ENCODE data around the gene DISC1. TPM values are rescaled to one million over a fixed set of nuclear protein-coding genes. Genes with fewer than 3 reads are reported as not detected.

Gene DISC1
- total RNA-seq, 1 donor from 2014 or later = 5.2 TPM

DNA sequence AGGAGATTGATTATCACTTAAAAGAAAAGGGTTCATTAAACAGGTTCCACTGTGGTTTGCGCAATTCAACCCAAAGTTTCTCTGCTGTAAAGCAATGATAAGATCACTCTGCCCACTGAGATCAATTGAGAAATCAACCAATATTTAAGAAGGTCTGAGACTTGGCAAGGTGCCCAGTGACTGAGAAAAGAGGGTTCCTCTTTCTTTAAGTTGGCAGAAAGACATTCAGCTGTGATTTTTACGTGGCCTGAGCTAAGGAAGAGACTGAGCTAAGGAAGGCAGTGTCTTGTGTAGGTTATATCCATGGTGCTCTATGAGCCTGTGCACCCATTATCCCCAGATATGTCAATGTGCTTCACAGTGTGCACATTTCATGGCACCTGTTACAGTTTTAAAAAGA is 344.1 kb downstream of the DISC1 start:
- Mint-ChIP-seq H3K9me3 (ENCODE audit: low read depth) (no peaks in the 10 kb centered on the region), H3K27me3 (peaks cover 4% of the 10 kb centered on the region), H3K4me3 (ENCODE audit: low read depth) (no peak overlapping the region), H3K36me3 (ENCODE audit: insufficient read depth) (no peaks in the 10 kb centered on the region), H3K27ac (no peak overlapping the region), H3K4me1 (ENCODE audit: low read depth) (no peaks in the 10 kb centered on the region)
- TF ChIP-seq, protein P1, sequence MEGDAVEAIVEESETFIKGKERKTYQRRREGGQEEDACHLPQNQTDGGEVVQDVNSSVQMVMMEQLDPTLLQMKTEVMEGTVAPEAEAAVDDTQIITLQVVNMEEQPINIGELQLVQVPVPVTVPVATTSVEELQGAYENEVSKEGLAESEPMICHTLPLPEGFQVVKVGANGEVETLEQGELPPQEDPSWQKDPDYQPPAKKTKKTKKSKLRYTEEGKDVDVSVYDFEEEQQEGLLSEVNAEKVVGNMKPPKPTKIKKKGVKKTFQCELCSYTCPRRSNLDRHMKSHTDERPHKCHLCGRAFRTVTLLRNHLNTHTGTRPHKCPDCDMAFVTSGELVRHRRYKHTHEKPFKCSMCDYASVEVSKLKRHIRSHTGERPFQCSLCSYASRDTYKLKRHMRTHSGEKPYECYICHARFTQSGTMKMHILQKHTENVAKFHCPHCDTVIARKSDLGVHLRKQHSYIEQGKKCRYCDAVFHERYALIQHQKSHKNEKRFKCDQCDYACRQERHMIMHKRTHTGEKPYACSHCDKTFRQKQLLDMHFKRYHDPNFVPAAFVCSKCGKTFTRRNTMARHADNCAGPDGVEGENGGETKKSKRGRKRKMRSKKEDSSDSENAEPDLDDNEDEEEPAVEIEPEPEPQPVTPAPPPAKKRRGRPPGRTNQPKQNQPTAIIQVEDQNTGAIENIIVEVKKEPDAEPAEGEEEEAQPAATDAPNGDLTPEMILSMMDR (IDR thresholded peaks at IDR 0.05; ENCODE audit: unreplicated experiment) = no peak
- no peak for DNase-seq (ENCODE audit: low spot score, unreplicated experiment)

DNA sequence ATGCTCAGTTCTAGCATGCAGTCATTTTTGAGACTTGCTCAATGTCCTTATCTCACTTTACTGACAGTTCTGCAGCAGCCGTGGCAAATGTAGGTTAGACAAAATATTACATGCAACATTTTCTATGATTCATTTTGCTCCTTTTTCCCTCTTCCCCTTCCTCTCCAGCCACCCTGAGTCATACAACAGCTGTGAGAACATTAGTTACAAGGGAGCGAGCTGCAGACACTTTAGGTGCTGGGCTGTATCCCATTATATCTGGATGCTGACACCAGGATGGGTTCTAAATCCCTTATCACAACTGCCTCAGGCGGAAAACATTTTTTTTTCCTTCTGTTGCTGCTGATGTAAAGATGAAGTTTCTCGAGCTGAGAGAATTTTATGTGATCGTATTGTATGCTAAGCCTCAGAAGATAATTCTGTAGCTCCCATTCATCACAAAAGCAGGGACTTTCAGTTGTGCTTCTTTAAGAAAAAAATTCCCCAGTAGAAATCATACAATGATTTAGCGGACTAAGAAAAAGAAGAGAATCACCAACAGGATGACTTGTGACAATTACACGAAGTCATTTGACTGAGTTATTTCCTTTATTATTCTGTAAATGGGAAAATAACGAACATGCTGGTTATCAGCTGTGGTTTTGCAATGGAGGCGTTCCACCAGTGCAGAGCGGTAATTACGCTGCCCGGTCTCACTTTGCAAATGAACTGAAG is 345.0 kb downstream of the DISC1 start:
- no peaks in the 10 kb centered on the region for H3K4me1 Mint-ChIP-seq (ENCODE audit: low read depth)
- no peak overlapping the region for H3K27ac Mint-ChIP-seq
- H3K36me3 Mint-ChIP-seq (ENCODE audit: insufficient read depth) = no peaks in the 10 kb centered on the region
- no peak overlapping the region for H3K4me3 Mint-ChIP-seq (ENCODE audit: low read depth)
- peaks cover 3% of the 10 kb centered on the region for H3K27me3 Mint-ChIP-seq
- TF ChIP-seq, protein P1 (IDR thresholded peaks at IDR 0.05; ENCODE audit: unreplicated experiment) = no peak
- peaks cover 2% of the 10 kb centered on the region for H3K9me3 Mint-ChIP-seq (ENCODE audit: low read depth)
- no peak for DNase-seq (ENCODE audit: low spot score, unreplicated experiment)

DNA sequence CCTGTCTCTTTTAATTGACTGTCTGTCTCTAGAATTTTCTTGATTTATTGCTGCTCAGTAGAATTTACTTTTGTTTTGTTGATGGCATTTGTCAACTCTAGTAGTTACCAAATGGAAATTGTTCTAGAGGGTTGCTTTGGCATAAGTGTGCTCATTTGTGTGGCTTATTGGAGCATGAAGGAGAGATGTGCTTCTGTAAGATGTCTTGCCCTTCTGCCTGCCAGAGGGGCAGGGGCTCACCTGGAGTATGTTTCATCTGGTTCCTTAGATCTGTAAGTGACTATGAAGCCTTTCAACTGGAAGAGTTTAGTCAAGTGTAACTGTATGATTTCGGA is 345.5 kb downstream of the DISC1 start:
- TF ChIP-seq, protein P1 (IDR thresholded peaks at IDR 0.05; ENCODE audit: unreplicated experiment) = no peak

DNA sequence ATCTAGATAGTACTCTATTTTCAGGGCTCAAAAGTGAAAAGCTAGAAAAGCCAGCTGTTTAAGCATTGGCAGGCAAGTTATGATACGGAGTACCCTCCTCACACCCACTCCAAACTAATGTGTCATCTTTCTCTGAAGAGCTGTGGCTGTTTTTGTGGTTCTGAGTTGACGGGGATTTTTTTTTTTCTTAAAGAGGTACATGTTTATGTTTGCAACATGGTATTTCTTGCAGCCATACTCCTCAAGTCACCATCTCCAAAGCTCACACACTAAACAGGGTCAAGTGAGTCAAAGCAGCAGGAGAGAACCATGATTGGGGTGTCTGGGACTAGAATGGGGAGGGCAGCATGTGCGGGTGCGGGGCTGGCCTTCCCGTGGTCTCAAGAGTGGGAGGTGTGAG is 347.2 kb downstream of the DISC1 start:
- no peaks in the 10 kb centered on the region for H3K4me1 Mint-ChIP-seq (ENCODE audit: low read depth)
- H3K27me3 Mint-ChIP-seq = peaks cover 3% of the 10 kb centered on the region
- H3K9me3 Mint-ChIP-seq (ENCODE audit: low read depth) = peaks cover 10% of the 10 kb centered on the region
- H3K4me3 Mint-ChIP-seq (ENCODE audit: low read depth) = no peak overlapping the region
- no peak for DNase-seq (ENCODE audit: low spot score, unreplicated experiment)
- TF ChIP-seq, protein P1 (IDR thresholded peaks at IDR 0.05; ENCODE audit: unreplicated experiment) = no peak
- H3K36me3 Mint-ChIP-seq (ENCODE audit: insufficient read depth) = no peaks in the 10 kb centered on the region
- H3K27ac Mint-ChIP-seq = no peak overlapping the region

More for the DNA sequence above, 345.5 kb downstream of the DISC1 start:
- Mint-ChIP-seq H3K9me3 (ENCODE audit: low read depth) (peaks cover 2% of the 10 kb centered on the region), H3K36me3 (ENCODE audit: insufficient read depth) (no peaks in the 10 kb centered on the region), H3K27me3 (peaks cover 3% of the 10 kb centered on the region), H3K4me3 (ENCODE audit: low read depth) (no peak overlapping the region), H3K4me1 (ENCODE audit: low read depth) (no peaks in the 10 kb centered on the region), H3K27ac (no peak overlapping the region)
- DNase-seq (ENCODE audit: low spot score, unreplicated experiment) = no peak

DNA sequence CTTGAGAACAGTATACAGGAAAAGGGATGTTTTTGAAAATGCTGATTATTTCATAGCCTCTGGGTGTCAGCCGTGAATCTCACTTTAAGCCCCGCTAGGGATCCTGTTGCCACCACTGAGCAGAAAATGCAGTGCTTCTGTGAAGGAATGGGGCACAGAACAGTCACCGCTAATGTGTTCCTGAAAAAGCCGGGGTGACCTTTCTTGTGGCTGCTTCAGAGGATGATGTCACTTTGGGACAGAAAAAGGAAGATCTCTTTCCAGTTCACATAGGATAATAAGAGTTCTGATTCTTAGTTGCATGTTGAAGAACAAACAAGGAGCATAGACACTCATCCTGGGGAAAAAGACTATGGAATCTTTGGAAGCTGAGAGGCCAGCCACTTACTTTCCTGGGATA is 349.6 kb downstream of the DISC1 start:
- Mint-ChIP-seq H3K4me3 (ENCODE audit: low read depth) (no peak overlapping the region), H3K36me3 (ENCODE audit: insufficient read depth) (no peaks in the 10 kb centered on the region), H3K27me3 (no peaks in the 10 kb centered on the region), H3K4me1 (ENCODE audit: low read depth) (no peaks in the 10 kb centered on the region), H3K9me3 (ENCODE audit: low read depth) (peaks cover 10% of the 10 kb centered on the region), H3K27ac (no peak overlapping the region)
- no peak for DNase-seq (ENCODE audit: low spot score, unreplicated experiment)
- TF ChIP-seq, protein P1 (IDR thresholded peaks at IDR 0.05; ENCODE audit: unreplicated experiment) = no peak

Measured in progenitor cell of endocrine pancreas (in vitro differentiated cells).